Measurements from ENCODE around the gene CCDC149.

Gene CCDC149

GRCh38 chr4:24774452-24774851, 138.4 kb downstream of the CCDC149 start:
- intact Hi-C loops (cut with micrococcal nuclease), result no loop called here

GRCh38 chr4:24772952-24773351, 139.9 kb downstream of the CCDC149 start:
- H3K4me3 Mint-ChIP-seq, result no peak overlapping the region
- no peak overlapping the region for H3K27ac Mint-ChIP-seq
- H3K9me3 Mint-ChIP-seq, result no peaks in the 10 kb centered on the region
- peaks cover 19% of the 10 kb centered on the region for H3K27me3 Mint-ChIP-seq
- peaks cover 15% of the 10 kb centered on the region for H3K4me1 Mint-ChIP-seq (ENCODE audit: low read depth)
- intact Hi-C loops (cut with micrococcal nuclease), result no loop called here
- no peaks in the 10 kb centered on the region for H3K36me3 Mint-ChIP-seq (ENCODE audit: low read depth)

More at GRCh38 chr4:24774452-24774851, 138.4 kb downstream of the CCDC149 start:
- Mint-ChIP-seq H3K27me3 (peaks cover 19% of the 10 kb centered on the region), H3K4me1 (ENCODE audit: low read depth) (peaks cover 30% of the 10 kb centered on the region), H3K27ac (no peak overlapping the region), H3K4me3 (no peak overlapping the region), H3K36me3 (ENCODE audit: low read depth) (no peaks in the 10 kb centered on the region), H3K9me3 (no peaks in the 10 kb centered on the region)

GRCh38 chr4:24772061-24772705, 140.7 kb downstream of the CCDC149 start:
- Mint-ChIP-seq H3K27me3 (peaks cover 19% of the 10 kb centered on the region), H3K9me3 (no peaks in the 10 kb centered on the region), H3K36me3 (ENCODE audit: low read depth) (no peaks in the 10 kb centered on the region), H3K4me3 (no peak overlapping the region), H3K4me1 (ENCODE audit: low read depth) (peaks cover 10% of the 10 kb centered on the region), H3K27ac (no peak overlapping the region)
- intact Hi-C loops (cut with micrococcal nuclease), result no loop called here

GRCh38 chr4:24771241-24771640, 141.6 kb downstream of the CCDC149 start:
- Mint-ChIP-seq H3K4me1 (ENCODE audit: low read depth) (peaks cover 10% of the 10 kb centered on the region), H3K4me3 (no peak overlapping the region), H3K9me3 (no peaks in the 10 kb centered on the region), H3K27ac (no peak overlapping the region), H3K27me3 (peaks cover 18% of the 10 kb centered on the region), H3K36me3 (ENCODE audit: low read depth) (no peaks in the 10 kb centered on the region)
- intact Hi-C loops (cut with micrococcal nuclease), result no loop called here

GRCh38 chr4:24770667-24771066, 142.2 kb downstream of the CCDC149 start:
- no peak overlapping the region for H3K27ac Mint-ChIP-seq
- H3K4me3 Mint-ChIP-seq, result no peak overlapping the region

GRCh38 chr4:24770032-24770584, 142.7 kb downstream of the CCDC149 start:
- intact Hi-C loops (cut with micrococcal nuclease), result no loop called here
- Mint-ChIP-seq H3K9me3 (no peaks in the 10 kb centered on the region), H3K27me3 (peaks cover 18% of the 10 kb centered on the region), H3K4me1 (ENCODE audit: low read depth) (peaks cover 10% of the 10 kb centered on the region), H3K4me3 (no peak overlapping the region), H3K27ac (no peak overlapping the region), H3K36me3 (ENCODE audit: low read depth) (no peaks in the 10 kb centered on the region)

More at GRCh38 chr4:24770667-24771066, 142.2 kb downstream of the CCDC149 start:
- H3K27me3 Mint-ChIP-seq, result peaks cover 15% of the 10 kb centered on the region
- H3K4me1 Mint-ChIP-seq (ENCODE audit: low read depth), result peaks cover 10% of the 10 kb centered on the region
- intact Hi-C loops (cut with micrococcal nuclease), result no loop called here
- H3K36me3 Mint-ChIP-seq (ENCODE audit: low read depth), result no peaks in the 10 kb centered on the region
- H3K9me3 Mint-ChIP-seq, result no peaks in the 10 kb centered on the region

- no peak overlapping the region for H3K27ac Mint-ChIP-seq
- H3K9me3 Mint-ChIP-seq, result no peaks in the 10 kb centered on the region
- peaks cover 18% of the 10 kb centered on the region for H3K27me3 Mint-ChIP-seq
- H3K4me3 Mint-ChIP-seq, result no peak overlapping the region
- H3K36me3 Mint-ChIP-seq (ENCODE audit: low read depth), result no peaks in the 10 kb centered on the region
- intact Hi-C loops (cut with micrococcal nuclease), result no loop called here
- H3K4me1 Mint-ChIP-seq (ENCODE audit: low read depth), result peaks cover 10% of the 10 kb centered on the region
Observed at GRCh38 chr4:24769571-24769970, 143.3 kb downstream of the CCDC149 start.

GRCh38 chr4:24768604-24769003, 144.2 kb downstream of the CCDC149 start:
- H3K36me3 Mint-ChIP-seq (ENCODE audit: low read depth), result no peaks in the 10 kb centered on the region
- no peak overlapping the region for H3K27ac Mint-ChIP-seq
- peaks cover 10% of the 10 kb centered on the region for H3K4me1 Mint-ChIP-seq (ENCODE audit: low read depth)
- no peak overlapping the region for H3K4me3 Mint-ChIP-seq
- H3K9me3 Mint-ChIP-seq, result no peaks in the 10 kb centered on the region
- peaks cover 18% of the 10 kb centered on the region for H3K27me3 Mint-ChIP-seq
- intact Hi-C loops (cut with micrococcal nuclease), result no loop called here

- no peaks in the 10 kb centered on the region for H3K9me3 Mint-ChIP-seq
- H3K27me3 Mint-ChIP-seq, result peaks cover 18% of the 10 kb centered on the region
- no peak overlapping the region for H3K27ac Mint-ChIP-seq
- H3K4me3 Mint-ChIP-seq, result no peak overlapping the region
- peaks cover 10% of the 10 kb centered on the region for H3K4me1 Mint-ChIP-seq (ENCODE audit: low read depth)
- no peaks in the 10 kb centered on the region for H3K36me3 Mint-ChIP-seq (ENCODE audit: low read depth)
- intact Hi-C loops (cut with micrococcal nuclease), result no loop called here
Observed at GRCh38 chr4:24768006-24768405, 144.8 kb downstream of the CCDC149 start.

GRCh38 chr4:24765376-24765988, 147.4 kb downstream of the CCDC149 start:
- Mint-ChIP-seq H3K9me3 (no peaks in the 10 kb centered on the region), H3K4me1 (ENCODE audit: low read depth) (peaks cover 10% of the 10 kb centered on the region), H3K4me3 (no peak overlapping the region), H3K27me3 (peaks cover 7% of the 10 kb centered on the region), H3K36me3 (ENCODE audit: low read depth) (no peaks in the 10 kb centered on the region), H3K27ac (no peak overlapping the region)
- intact Hi-C loops (cut with micrococcal nuclease), result no loop called here

GRCh38 chr4:24764345-24764744, 148.5 kb downstream of the CCDC149 start:
- Mint-ChIP-seq H3K27ac (no peak overlapping the region), H3K9me3 (no peaks in the 10 kb centered on the region), H3K4me3 (no peak overlapping the region), H3K36me3 (ENCODE audit: low read depth) (no peaks in the 10 kb centered on the region), H3K4me1 (ENCODE audit: low read depth) (no peaks in the 10 kb centered on the region), H3K27me3 (peaks cover 8% of the 10 kb centered on the region)
- intact Hi-C loops (cut with micrococcal nuclease), result no loop called here

GRCh38 chr4:24763631-24764297, 149.1 kb downstream of the CCDC149 start:
- Mint-ChIP-seq H3K9me3 (peaks cover 3% of the 10 kb centered on the region), H3K4me3 (no peak overlapping the region), H3K36me3 (ENCODE audit: low read depth) (no peaks in the 10 kb centered on the region), H3K4me1 (ENCODE audit: low read depth) (no peaks in the 10 kb centered on the region), H3K27me3 (peaks cover 10% of the 10 kb centered on the region), H3K27ac (no peak overlapping the region)
- intact Hi-C loops (cut with micrococcal nuclease), result no loop called here

All from dendritic cell treated with granulocyte-macrophage colony-stimulating factor and Interleukin-4, amounts not matched to agents 40 ng/mL and 50 ng/mL, for 4 days (primary cell).